GM19455 (cell line): ENCODE measurements around the gene PNRC1.
A peak's percentile ranks its signal among the peaks of the same experiment; 100 is the strongest.
"Not testable (repeated sequence)": the region's sequence is repeated elsewhere in the genome, so short reads cannot be mapped to it uniquely, and the experiment has no call there.

Experiments used
- ATAC-seq: cut with Tn5 transposase; IDR thresholded peaks from one replicate; pipeline ENCODE4 v1.9.1; 2021; ENCODE audit not compliant: unreplicated experiment

PNRC1 gene

GRCh38 chr6:89098461-89098860 is 17.9 kb downstream of the PNRC1 start:
- no peak for ATAC-seq

GRCh38 chr6:89100114-89100513 is 19.6 kb downstream of the PNRC1 start:
- no peak for ATAC-seq

- no peak for ATAC-seq
Measured at GRCh38 chr6:89110284-89110683, 29.7 kb downstream of the PNRC1 start.

GRCh38 chr6:89111933-89112332 is 31.4 kb downstream of the PNRC1 start:
- ATAC-seq = no peak

GRCh38 chr6:89116702-89117101 is 36.2 kb downstream of the PNRC1 start:
- no peak for ATAC-seq

GRCh38 chr6:89117211-89118108 is 36.9 kb downstream of the PNRC1 start, which contains the start of gene SRSF12:
Gene SRSF12 (minus strand): TSS chr6:89118071. CDS start chr6:89117887, 184 bp downstream.
- ATAC-seq = peak; percentile 84

- ATAC-seq = no peak
Measured at GRCh38 chr6:89118931-89119330, 38.4 kb downstream of the PNRC1 start.

- ATAC-seq = no peak
Measured at GRCh38 chr6:89120371-89120770, 39.8 kb downstream of the PNRC1 start.

- no peak for ATAC-seq
Measured at GRCh38 chr6:89121934-89122333, 41.4 kb downstream of the PNRC1 start.

GRCh38 chr6:89122625-89123024 is 42.1 kb downstream of the PNRC1 start:
- ATAC-seq = no peak

GRCh38 chr6:89128256-89128671 is 47.7 kb downstream of the PNRC1 start:
- ATAC-seq = not testable (repeated sequence)

- no peak for ATAC-seq
Measured at GRCh38 chr6:89131599-89131998, 51.0 kb downstream of the PNRC1 start.

GRCh38 chr6:89132057-89132456 is 51.5 kb downstream of the PNRC1 start:
- ATAC-seq = no peak

- ATAC-seq = no peak
Measured at GRCh38 chr6:89133981-89134380, 53.4 kb downstream of the PNRC1 start.

- ATAC-seq = no peak
Measured at GRCh38 chr6:89134723-89135122, 54.2 kb downstream of the PNRC1 start.
